Uterus (tissue), 4 donors: ENCODE results near the gene KCNMB2. TPM values are rescaled to one million over a fixed set of nuclear protein-coding genes. Genes with fewer than 3 reads are reported as not detected.
"Not testable (repeated sequence)": the region's sequence is repeated elsewhere in the genome, so short reads cannot be mapped to it uniquely, and the experiment has no call there.

Experiments
- DNase-seq, 2 donors: peaks; one replicate each; pipeline ENCODE4 v3.0.0-alpha.2; 2019 to 2020
- H3K27ac ChIP-seq, 2 donors: fragments of 200-600 bp; sonication (generic); 1 replicate in 1 of 2; 2 replicates in 1 of 2; pipeline ENCODE4 v1.5.1; 2016 to 2018
- H3K27me3 ChIP-seq, 2 donors: fragments of 200-600 bp; sonication (generic); one replicate each; pipeline ENCODE4 v1.5.1; 2018 to 2019; ENCODE audit warnings: control low read depth in 1 of 2
- H3K36me3 ChIP-seq, 2 donors: fragments of 200-600 bp; sonication (generic); one replicate each; pipeline ENCODE4 v1.5.1; 2019; ENCODE audit warnings: control low read depth in 1 of 2
- H3K4me1 ChIP-seq, 2 donors: fragments of 200-600 bp; sonication (generic); one replicate each; pipeline ENCODE4 v1.5.1; 2018 to 2019; ENCODE audit warnings: control low read depth in 1 of 2
- H3K4me3 ChIP-seq, 2 donors: fragments of 200-600 bp; sonication (generic); 1 replicate in 1 of 2; 2 replicates in 1 of 2; pipeline ENCODE4 v1.5.1; 2018 to 2019; ENCODE audit warnings: mild to moderate bottlenecking in 1 of 2
- H3K9me3 ChIP-seq, 2 donors: fragments of 200-600 bp; sonication (generic); one replicate each; pipeline ENCODE4 v1.5.1; 2019; ENCODE audit warnings: control low read depth in 1 of 2
- CTCF ChIP-seq, 4 experiments: fragments of 200-600 bp in 2 of 4; fragments of 450-650 bp in 2 of 4; sonication (generic) in 2 of 4; IDR thresholded peaks; one replicate each; pipeline ENCODE4 v1.5.1; 2016 to 2019; ENCODE audit warnings: antibody characterized with exemption in 4 of 4, mild to moderate bottlenecking in 2 of 4, moderate library complexity in 1 of 4
- POLR2A ChIP-seq, 2 donors: fragments of 450-650 bp; IDR thresholded peaks; one replicate each; pipeline ENCODE4 v1.6.1; 2016; ENCODE audit warnings: antibody characterized with exemption in 2 of 2, mild to moderate bottlenecking in 1 of 2, moderate library complexity in 1 of 2
- intact Hi-C: fragments of 100-400 bp; cut with DNase I; formaldehyde crosslinking; loops from one replicate; pipeline ENCODE4 v1.15.1; 2023; ENCODE audit warnings: low total_unique reads
- total RNA-seq, 4 donors: library from RNA; depleted of rRNA in 3 of 4; stranded (reverse); fragments of >200 nt in 3 of 4; gene quantifications; one replicate each; pipeline versions ENCODE4 v1.1.0 to v1.2.4, GENCODE V29; 2014 to 2023
- donor health status: DM: yes; HTN: yes; CAD: no.

KCNMB2 gene
- total RNA-seq, 4 donors from 2014 or later: 0.29 to 12.7 (median 1.4) TPM

DNA sequence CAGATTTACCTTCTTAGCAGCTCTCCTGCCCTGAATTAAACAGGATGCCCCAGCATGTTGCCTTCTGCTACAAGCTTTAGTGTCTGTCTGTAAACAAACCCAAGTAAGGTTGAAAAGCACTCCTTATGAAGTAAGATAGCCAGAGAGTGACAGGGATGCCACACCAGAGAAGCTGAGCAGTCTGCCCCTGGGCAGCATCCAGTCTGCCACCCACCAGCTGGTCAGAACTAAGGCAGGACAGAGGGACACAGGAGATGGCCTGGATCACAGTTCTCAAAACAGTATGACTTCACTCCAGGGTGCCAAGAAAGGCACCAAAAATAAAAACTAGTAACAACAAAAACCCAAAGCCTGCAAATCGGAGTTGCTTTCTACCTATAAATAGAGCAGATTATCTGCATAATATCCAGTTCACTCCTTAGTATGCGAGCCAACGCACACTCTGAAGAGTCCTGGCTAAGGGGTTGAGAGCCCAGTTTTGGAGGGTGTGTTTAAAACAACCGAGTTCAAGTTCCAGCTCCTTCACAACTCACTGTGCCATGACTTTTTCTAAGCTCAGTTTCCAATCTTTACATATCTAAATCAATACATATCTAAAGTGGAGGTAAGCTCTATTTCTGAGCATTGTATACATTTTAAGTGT lies 198.9 kb downstream of the KCNMB2 start:
- DNase-seq: no peak
- intact Hi-C loops: no loop called here
- Histone ChIP-seq H3K4me1 (no peaks in the 10 kb centered on the region), H3K9me3 (no peaks in the 10 kb centered on the region), H3K27me3 (no peaks in the 10 kb centered on the region), H3K4me3 (no peak overlapping the region), H3K27ac (no peak overlapping the region), H3K36me3 (no peaks in the 10 kb centered on the region)
- no peak for TF ChIP-seq CTCF (IDR thresholded peaks at IDR 0.05)
- TF ChIP-seq POLR2A (IDR thresholded peaks at IDR 0.05): no peak

- Histone ChIP-seq H3K36me3 (no peaks in the 10 kb centered on the region), H3K9me3 (no peaks in the 10 kb centered on the region), H3K4me3 (no peak overlapping the region), H3K27me3 (no peaks in the 10 kb centered on the region), H3K4me1 (no peaks in the 10 kb centered on the region), H3K27ac (no peak overlapping the region)
- intact Hi-C loops: no loop called here
- no peak for DNase-seq
- TF ChIP-seq POLR2A (IDR thresholded peaks at IDR 0.05): no peak
- TF ChIP-seq CTCF (IDR thresholded peaks at IDR 0.05): no peak
Measured at GRCh38 chr3:178736300-178736699, 200.1 kb downstream of the KCNMB2 start.

GRCh38 chr3:178739720-178740119 lies 203.5 kb downstream of the KCNMB2 start:
- no peaks in the 10 kb centered on the region for H3K9me3 ChIP-seq
- no peak overlapping the region for H3K4me3 ChIP-seq
- H3K27me3 ChIP-seq: no peaks in the 10 kb centered on the region
- no peak overlapping the region for H3K27ac ChIP-seq
- H3K36me3 ChIP-seq: no peaks in the 10 kb centered on the region
- TF ChIP-seq POLR2A (IDR thresholded peaks at IDR 0.05): no peak
- TF ChIP-seq CTCF (IDR thresholded peaks at IDR 0.05): no peak
- intact Hi-C loops: no loop called here
- DNase-seq: no peak
- H3K4me1 ChIP-seq: no peaks in the 10 kb centered on the region

DNA sequence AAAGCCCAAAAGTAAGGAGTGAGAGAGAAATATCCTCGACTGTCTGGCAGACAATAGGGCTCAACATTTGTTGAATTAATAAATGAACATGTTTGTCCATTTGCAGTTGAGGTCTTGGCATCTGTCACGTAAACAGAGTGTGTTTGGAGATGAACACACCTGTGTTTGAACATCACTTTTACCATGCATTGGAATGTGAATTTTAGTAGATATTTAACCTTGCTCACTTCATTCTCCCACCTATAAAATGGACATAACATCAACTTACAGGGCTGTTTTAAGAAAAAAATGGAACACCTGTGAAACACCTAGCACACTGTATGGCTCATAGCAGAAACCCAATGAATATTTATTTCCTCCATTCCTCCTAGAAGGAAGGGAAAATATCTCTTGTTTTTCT lies 204.8 kb downstream of the KCNMB2 start:
- Histone ChIP-seq H3K36me3 (no peaks in the 10 kb centered on the region), H3K4me3 (no peak overlapping the region), H3K4me1 (no peaks in the 10 kb centered on the region), H3K27ac (no peak overlapping the region), H3K9me3 (no peaks in the 10 kb centered on the region), H3K27me3 (no peaks in the 10 kb centered on the region)
- DNase-seq: no peak
- TF ChIP-seq POLR2A (IDR thresholded peaks at IDR 0.05): no peak
- intact Hi-C loops: no loop called here

- DNase-seq: no peak
- H3K27ac ChIP-seq: no peak overlapping the region
- H3K27me3 ChIP-seq: no peaks in the 10 kb centered on the region
- TF ChIP-seq CTCF (IDR thresholded peaks at IDR 0.05): no peak
- no peak for TF ChIP-seq POLR2A (IDR thresholded peaks at IDR 0.05)
- intact Hi-C loops: no loop called here
- H3K4me1 ChIP-seq: no peaks in the 10 kb centered on the region
- H3K36me3 ChIP-seq: no peaks in the 10 kb centered on the region
- H3K4me3 ChIP-seq: no peak overlapping the region
- H3K9me3 ChIP-seq: no peaks in the 10 kb centered on the region
Measured at GRCh38 chr3:178743297-178743696, 207.1 kb downstream of the KCNMB2 start.

DNA sequence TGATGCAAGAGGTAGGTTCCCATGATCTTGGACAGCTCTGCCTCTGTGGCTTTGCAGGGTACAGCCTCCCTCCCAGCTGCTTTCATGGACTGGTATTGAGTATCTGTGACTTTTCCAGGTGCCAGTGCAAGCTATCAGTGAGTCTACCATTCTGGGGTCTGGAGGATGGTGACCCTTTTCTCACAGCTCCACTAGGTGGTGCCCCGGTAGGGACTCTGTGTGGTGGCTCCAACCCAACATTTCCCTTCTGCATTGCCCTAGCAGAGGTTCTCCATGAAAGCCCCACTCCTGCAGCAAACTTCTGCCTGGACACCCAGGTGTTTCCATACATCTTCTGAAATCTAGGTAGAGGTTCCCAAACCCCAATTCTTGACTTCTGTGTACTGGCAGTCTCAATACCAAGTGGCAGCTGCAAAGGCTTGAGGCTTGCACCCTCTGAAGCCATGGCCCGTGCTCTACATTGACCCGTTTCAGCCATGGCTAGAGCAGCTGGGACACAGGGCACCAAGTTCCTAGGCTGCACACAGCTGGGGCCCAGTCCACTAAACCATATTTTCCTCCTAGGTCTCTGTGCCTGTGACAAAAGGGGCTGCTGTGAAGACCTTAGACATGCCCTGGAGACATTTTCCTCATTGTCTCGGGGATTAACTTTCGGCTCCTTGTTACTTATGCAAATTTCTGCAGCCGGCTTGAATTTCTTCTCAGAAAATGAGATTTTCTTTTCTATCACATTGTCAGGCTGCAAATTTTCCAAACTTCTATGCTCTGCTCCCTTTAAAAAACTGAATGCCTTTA lies 209.8 kb downstream of the KCNMB2 start:
- H3K4me3 ChIP-seq, H3K9me3 ChIP-seq, H3K27ac ChIP-seq, DNase-seq, H3K4me1 ChIP-seq, H3K27me3 ChIP-seq, intact Hi-C loops, H3K36me3 ChIP-seq: not testable (repeated sequence)
